GM19372 (cell line): ENCODE results near the gene AUTS2.
A peak's percentile ranks its signal among the peaks of the same experiment; 100 is the strongest.

Source experiments
- ATAC-seq: cut with Tn5 transposase; IDR thresholded peaks from one replicate; pipeline ENCODE4 v1.9.1; 2021; ENCODE audit warnings: mild to moderate bottlenecking, low read depth, moderate library complexity; ENCODE audit not compliant: unreplicated experiment

Gene AUTS2

GRCh38 chr7:69598081-69598486 lies at the start of gene AUTS2:
Gene AUTS2, plus strand, starts transcription at chr7:69598475. Its CDS starts 1,179 bp downstream, at chr7:69599654.
- ATAC-seq = peak; percentile 64

GRCh38 chr7:69550991-69551390 lies 47.3 kb upstream of the AUTS2 start:
- no peak for ATAC-seq

GRCh38 chr7:69553190-69553589 lies 45.1 kb upstream of the AUTS2 start:
- ATAC-seq = no peak

GRCh38 chr7:69561266-69561960 lies 36.9 kb upstream of the AUTS2 start:
- no peak for ATAC-seq

- ATAC-seq = no peak
These were observed 33.5 kb upstream of the AUTS2 start for GRCh38 chr7:69564454-69565417.

- ATAC-seq = no peak
These were observed 30.5 kb upstream of the AUTS2 start for GRCh38 chr7:69567800-69568199.

GRCh38 chr7:69568266-69568665 lies 30.0 kb upstream of the AUTS2 start:
- no peak for ATAC-seq

- ATAC-seq = no peak
These were observed 22.6 kb upstream of the AUTS2 start for GRCh38 chr7:69575651-69576050.

- no peak for ATAC-seq
These were observed 21.1 kb upstream of the AUTS2 start for GRCh38 chr7:69577221-69577620.

GRCh38 chr7:69585169-69585568 lies 13.1 kb upstream of the AUTS2 start:
- no peak for ATAC-seq

- ATAC-seq = no peak
These were observed 12.0 kb upstream of the AUTS2 start for GRCh38 chr7:69586321-69586720.

- no peak for ATAC-seq
These were observed 9.5 kb upstream of the AUTS2 start for GRCh38 chr7:69588773-69589172.

GRCh38 chr7:69591805-69592204 lies 6.5 kb upstream of the AUTS2 start:
- ATAC-seq = no peak

- no peak for ATAC-seq
These were observed 4.8 kb upstream of the AUTS2 start for GRCh38 chr7:69593511-69593910.

- no peak for ATAC-seq
These were observed 2.9 kb upstream of the AUTS2 start for GRCh38 chr7:69595415-69595814.

GRCh38 chr7:69596056-69596455 lies 2.2 kb upstream of the AUTS2 start:
- no peak for ATAC-seq

GRCh38 chr7:69596723-69597277 lies 1.5 kb upstream of the AUTS2 start:
- ATAC-seq = no peak

- ATAC-seq = peak; percentile 14
These were observed 798 bp upstream of the AUTS2 start for GRCh38 chr7:69597278-69598076.

- ATAC-seq = no peak
These were observed 411 bp downstream of the AUTS2 start for GRCh38 chr7:69598487-69599285.
